HG03066 (cell line): Measurements from ENCODE around the gene IRF7.

Source experiments
- ATAC-seq: cut with Tn5 transposase; IDR thresholded peaks from one replicate; pipeline ENCODE4 v1.9.1; 2021; ENCODE audit warnings: low read depth; ENCODE audit not compliant: unreplicated experiment

The IRF7 gene

DNA sequence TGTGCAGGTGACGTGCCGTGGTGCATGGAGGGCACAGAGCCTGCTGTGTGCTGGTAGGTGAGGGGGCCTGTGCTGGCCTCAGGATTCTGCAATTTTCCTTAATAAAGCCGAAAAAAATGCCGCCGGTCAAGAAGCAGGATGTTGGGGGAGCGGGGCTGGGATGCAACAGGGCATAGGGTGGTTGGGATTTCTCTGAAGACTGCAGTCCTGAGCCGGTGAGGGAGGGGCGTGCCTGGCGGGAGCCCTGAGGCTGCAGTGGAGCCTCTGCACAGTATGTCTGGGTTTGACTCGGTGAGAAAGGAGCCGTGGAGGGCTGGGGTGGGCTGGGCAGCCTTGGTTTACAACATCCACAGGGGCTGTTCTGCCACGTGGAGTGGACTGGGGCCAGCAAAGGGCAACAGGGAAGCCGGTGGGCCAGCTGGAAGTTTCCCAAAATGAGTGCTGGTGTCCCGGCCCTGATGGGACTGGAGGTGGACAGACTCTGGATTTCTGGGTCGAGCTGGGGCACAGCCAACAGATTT, 7.7 kb upstream of the IRF7 start:
- ATAC-seq: no peak

DNA sequence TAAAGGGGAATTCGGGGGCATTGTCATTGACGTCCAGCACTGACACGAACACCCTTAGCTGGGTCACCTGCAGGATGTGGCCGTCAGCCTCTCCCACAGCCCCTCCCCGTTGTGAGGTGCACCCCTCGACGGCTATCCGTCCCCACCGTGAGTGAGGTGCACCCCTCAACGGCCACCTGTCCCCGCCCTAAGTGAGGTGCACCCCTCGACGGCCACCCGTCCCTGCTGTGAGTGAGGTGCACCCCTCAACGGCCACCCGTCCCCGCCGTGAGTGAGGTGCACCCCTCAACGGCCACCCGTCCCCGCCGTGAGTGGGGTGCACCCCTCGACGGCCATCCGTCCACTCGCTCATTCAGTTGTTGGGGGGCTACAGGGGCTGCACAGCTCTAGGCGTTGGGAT, 6.1 kb upstream of the IRF7 start:
- ATAC-seq: no peak

- no peak for ATAC-seq
Measured at GRCh38 chr11:620935-621814, 5.4 kb upstream of the IRF7 start.

GRCh38 chr11:620201-620600, 4.5 kb upstream of the IRF7 start:
- no peak for ATAC-seq

DNA sequence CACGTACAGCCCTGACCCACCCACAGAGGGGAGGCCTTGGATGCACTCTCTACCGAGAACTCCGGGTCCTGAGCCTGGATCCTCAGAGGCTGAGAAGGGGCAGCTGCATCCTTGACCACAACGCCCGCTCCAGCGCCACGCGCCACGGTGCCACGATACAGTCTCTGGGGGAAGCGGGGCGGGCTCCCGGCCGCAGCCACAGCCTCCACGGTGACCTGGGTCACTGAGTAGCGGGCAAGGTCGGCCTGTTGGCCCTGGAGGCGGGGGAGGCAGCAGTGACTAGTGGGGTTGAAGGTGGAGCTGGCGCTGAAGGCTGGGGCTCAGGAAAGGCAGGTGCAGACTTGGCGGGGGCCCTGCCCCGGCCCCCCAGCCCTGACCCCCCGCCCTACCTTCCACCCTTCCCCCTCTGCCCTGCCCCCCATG, 3.9 kb upstream of the IRF7 start:
- no peak for ATAC-seq

- no peak for ATAC-seq
Measured at GRCh38 chr11:618856-619627, 3.3 kb upstream of the IRF7 start.

GRCh38 chr11:617912-618682, 2.3 kb upstream of the IRF7 start:
- no peak for ATAC-seq

DNA sequence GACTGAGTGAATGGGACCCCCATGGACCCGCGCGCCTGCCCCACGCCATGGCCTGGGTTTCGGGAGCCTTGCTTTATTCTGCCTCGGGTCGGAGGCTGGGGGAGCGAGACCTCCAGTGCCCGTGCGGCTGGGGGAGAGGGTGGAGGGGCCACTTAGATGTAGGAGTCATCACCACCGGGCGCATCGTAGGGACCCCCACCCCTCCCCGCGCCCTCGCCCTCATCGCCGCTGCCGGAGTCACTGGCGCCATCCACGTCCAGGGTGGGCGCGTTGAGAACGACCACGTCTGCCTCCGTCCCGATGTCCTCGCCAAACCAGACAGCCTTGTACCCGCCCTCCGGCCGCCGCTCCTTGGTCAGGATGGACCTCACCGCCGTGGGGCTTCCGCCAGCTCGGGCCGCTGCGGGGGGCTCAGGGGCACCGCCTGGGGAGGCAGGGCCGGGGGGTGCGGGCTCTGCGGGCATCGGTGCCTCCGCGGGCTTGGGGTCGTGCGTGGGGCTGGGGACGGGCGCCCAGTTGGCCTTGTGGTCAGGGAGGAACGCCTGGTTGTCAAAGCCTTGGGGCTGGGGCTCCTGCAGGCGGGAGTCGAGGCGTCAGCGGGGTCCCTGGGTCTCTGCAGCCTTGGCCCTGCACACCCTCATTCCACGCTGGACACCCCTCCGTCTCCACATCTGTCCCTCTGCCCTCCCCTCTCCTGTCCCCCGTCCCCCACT, 1.6 kb upstream of the IRF7 start:
- no peak for ATAC-seq

DNA sequence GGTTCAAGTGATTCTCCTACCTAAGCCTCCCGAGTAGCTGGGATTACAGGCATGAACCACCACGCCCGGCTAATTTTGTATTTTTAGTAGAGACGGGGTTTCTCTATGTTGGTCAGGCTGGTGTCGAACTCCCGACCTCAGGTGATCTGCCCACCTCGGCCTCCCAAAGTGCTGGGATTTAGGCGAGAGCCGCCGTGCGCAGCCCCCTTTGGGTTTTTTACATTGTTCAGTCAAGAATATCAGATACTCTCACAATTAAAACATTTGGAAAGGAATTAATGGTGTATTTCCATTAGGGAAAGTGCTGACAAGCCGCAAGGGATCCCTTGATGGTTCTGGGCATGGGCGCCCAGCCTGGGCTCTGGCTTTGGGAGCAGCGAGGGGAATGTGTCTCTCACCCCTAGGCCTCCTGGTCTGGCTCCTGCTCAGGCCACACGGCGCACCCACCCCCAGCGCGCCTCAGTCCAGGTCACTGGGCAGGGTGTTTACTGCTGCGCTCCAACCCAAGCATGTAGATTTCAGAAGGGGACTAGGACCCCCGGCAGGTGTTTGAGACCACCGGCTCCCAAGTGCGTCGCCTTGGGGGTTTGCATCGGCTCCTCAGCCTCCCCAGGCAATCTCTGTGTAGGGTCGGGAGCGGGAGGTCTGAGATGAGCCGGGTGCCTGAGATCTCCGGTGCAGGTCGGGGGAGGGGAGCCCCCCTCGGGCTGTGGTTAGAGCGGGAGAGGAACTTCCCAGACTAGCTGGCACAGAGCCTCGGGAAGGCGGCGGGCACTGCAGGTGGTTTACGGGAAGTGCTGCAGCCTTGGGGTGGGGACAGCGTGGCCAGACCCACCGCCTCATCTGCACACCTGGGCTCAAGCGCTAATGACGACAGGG, 809 bp upstream of the IRF7 start:
- ATAC-seq: no peak

- ATAC-seq: peak; percentile 3
Measured at GRCh38 chr11:614623-615503, 887 bp downstream of the IRF7 start.

- no peak for ATAC-seq
Measured at GRCh38 chr11:614021-614622, 1.6 kb downstream of the IRF7 start.

DNA sequence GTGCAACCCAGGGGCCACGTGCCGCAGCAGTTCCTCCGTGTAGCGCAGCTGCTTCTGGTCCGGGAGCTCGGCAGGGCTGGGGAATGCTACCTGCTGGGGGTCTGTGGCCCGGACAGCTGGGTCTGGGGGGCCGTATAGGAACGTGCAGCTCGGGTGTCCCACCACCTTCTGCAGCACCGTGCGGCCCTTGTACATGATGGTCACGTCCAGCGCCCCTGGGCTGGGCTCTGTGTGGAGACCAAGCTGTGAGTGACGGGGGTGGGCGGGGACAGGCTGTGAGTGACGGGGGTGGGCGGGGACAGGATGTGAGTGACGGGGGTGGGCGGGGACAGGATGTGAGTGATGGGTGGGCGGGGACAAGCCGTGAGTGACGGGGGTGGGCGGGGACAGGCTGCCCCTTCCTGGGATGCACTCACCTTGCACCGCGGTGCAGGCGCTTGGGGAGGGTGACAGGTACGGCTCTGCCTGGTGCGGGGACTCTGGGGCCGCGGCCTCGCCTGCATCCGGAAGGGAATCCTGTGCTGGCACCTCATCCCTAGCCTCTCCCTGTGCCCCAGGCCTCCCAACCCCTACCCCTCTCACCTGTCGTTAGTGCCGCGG, 2.3 kb downstream of the IRF7 start:
- ATAC-seq: no peak

GRCh38 chr11:612961-613300, 2.8 kb downstream of the IRF7 start:
- no peak for ATAC-seq

DNA sequence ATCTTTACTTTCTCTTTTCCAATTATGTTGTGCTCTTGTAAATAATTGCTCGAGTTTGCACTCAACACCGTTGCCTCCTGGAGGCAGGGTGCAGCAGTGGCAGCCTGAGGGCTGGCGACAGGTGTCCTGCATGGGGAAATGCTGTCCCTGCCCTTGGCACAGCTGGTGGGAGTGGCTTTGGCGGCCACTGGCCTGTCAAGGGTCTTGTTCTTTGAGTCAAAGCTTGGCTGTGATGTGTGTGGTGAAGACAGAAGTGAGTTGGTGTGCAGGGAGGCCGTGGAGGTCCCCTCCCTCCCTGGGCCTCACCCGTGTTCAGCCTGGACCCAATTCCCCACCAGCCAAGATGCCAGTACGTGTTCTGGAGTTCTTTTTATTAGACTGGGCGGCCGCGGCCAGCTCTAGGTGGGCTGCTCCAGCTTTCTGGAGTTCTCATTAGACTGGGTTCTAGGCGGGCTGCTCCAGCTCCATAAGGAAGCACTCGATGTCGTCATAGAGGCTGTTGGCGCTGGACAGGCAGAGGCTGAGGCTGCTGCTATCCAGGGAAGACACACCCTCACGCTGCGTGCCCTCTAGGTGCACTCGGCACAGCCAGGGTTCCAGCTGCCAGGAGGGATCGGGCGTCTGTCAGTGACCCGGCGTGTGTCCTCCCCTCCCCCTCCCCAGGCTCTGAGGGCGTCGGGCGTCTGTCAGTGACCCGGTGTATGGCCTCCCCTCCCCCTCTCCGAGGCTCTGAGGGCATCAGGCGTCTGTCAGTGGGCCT, 3.4 kb downstream of the IRF7 start:
- ATAC-seq: no peak

DNA sequence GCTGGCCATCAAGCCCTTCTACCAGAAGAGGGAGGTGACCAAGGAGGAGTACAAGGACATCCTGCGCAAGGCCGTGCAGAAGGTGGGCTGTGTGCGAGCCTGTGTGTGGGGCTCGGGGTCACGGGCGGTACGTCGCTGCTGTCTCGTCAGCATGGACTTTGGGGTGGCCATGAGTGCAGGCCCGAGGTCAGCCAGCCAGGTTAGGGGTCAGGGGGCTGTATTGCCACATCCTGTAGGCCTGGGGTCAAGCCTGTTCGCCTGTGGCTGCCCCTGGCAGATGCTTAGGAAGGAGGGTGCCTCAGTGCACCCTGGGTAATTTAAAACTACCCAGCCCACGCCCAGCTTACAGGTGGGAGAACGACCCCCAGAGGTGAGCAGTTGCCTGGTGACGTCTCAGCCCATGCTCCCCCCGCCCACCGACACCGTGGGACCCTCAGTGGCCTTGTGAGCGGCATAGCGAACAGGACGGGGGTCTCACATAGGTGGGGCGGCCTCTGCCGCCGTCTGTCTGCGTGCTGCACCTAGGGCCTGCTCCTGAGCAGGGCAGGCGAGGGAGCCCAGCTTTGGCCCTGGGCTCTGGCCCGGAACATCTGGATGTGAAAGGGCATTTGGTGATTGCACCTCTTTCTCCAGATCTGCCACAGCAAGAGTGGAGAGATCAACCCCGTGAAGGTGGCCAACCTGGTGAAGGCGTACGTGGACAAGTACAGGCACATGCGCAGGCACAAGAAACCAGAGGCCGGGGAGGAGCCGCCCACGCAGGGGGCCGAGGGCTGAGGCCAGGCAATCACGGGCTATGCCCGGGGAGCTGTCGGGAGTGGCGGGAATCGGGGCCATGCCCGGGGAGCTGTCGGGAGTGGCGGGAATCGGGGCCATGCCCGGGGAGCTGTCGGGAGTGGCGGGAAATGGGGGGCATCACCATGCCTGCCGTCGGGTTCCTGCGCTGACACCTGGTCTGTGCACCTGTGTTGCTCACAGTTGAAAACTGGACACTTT, 4.5 kb downstream of the IRF7 start:
- ATAC-seq: no peak
